Measurements from ENCODE around the gene AMER2.

Gene AMER2

DNA sequence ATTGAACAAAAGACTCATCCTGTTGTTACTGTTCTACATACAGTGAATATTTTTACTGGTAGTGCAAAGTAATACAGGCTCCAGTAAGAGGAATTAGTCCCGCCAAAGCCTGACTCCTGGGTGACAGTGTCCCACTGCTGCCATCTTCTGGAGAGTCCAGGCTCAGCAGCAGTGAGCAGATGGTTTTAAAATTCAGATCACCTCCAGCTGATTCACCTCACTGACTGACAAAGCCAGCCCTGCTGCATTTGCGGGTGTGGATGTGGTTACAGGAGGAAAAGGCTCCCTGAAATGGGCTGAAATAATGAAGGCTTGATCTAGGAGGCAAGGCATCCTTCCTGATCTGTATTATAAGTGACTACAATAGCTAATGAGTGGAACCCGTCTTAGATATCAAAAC, 57.9 kb downstream of the AMER2 start:
- DNase-seq (ENCODE audit: low read depth), result peak; percentile 81
- TF ChIP-seq, protein P1, sequence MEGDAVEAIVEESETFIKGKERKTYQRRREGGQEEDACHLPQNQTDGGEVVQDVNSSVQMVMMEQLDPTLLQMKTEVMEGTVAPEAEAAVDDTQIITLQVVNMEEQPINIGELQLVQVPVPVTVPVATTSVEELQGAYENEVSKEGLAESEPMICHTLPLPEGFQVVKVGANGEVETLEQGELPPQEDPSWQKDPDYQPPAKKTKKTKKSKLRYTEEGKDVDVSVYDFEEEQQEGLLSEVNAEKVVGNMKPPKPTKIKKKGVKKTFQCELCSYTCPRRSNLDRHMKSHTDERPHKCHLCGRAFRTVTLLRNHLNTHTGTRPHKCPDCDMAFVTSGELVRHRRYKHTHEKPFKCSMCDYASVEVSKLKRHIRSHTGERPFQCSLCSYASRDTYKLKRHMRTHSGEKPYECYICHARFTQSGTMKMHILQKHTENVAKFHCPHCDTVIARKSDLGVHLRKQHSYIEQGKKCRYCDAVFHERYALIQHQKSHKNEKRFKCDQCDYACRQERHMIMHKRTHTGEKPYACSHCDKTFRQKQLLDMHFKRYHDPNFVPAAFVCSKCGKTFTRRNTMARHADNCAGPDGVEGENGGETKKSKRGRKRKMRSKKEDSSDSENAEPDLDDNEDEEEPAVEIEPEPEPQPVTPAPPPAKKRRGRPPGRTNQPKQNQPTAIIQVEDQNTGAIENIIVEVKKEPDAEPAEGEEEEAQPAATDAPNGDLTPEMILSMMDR (IDR thresholded peaks at IDR 0.05; ENCODE audit: insufficient read depth, low read depth, low read length, missing control alignments), result peak; percentile 95
- no peak overlapping the region for H3K4me3 ChIP-seq (ENCODE audit: low read depth, low read length)

DNA sequence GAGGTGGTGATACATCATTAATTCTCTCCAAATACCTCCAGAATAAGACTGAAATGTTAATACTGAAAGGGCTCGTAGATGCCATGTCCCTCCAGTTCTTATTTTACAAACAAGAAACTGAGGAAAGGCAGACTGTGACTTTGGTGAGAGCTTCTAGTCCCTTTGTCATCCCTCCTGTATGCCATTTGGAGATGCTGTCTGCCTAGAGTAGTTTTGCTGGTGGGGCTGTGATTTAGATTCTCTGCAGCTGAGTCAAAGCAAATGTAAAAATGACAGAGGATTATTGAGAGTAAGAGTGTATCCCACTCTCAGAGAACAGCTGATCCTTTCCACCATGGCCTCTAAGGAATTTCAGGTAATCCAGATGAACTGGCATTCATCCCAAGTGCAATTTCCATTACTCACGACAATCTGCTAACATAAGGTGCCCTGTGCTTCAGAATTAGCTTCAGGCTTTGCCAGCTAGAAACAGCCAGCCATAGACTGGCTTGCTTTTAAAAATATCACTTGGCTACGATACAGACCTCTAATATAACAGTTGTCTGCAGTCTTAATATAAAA, 59.3 kb downstream of the AMER2 start:
- DNase-seq (ENCODE audit: low read depth), result no peak
- TF ChIP-seq, protein P1 (IDR thresholded peaks at IDR 0.05; ENCODE audit: insufficient read depth, low read depth, low read length, missing control alignments), result no peak
- no peak overlapping the region for H3K4me3 ChIP-seq (ENCODE audit: low read depth, low read length)

Measured in GM12865 (cell line).